HTR-8/SVneo (cell line): ENCODE data around the gene DNPH1.
A peak's percentile ranks its signal among the peaks of the same experiment; 100 is the strongest.

Experiments used
- DNase-seq: peaks from one replicate; pipeline ENCODE4 v3.0.0; 2011; ENCODE audit warnings: low spot score, mixed read lengths; ENCODE audit not compliant: insufficient read length
- FAIRE-seq: peaks from 2 replicates; lab custom pipeline; 2011; peaks lifted over from hg19 to GRCh38; lab: Jason Lieb, UNC

DNPH1 gene

GRCh38 chr6:43228951-43229802, at the start of gene DNPH1:
TSS of gene DNPH1 (minus strand) at chr6:43229481. CDS start at chr6:43229456, 25 bp downstream.
- FAIRE-seq (peak; percentile 4), DNase-seq (peak; percentile 82)

- FAIRE-seq (peak; percentile 94), DNase-seq (peak; percentile 53)
Observed at GRCh38 chr6:43278524-43279078, 49.3 kb upstream of the DNPH1 start.

GRCh38 chr6:43277643-43278523, 48.6 kb upstream of the DNPH1 start:
- peak; percentile 23 for FAIRE-seq
- no peak for DNase-seq

GRCh38 chr6:43277306-43277642, 48.0 kb upstream of the DNPH1 start:
- DNase-seq = no peak
- FAIRE-seq = no peak

- DNase-seq (no peak), FAIRE-seq (no peak)
Observed at GRCh38 chr6:43276577-43277305, 47.5 kb upstream of the DNPH1 start.

GRCh38 chr6:43275801-43276576, 46.7 kb upstream of the DNPH1 start:
- DNase-seq = no peak
- FAIRE-seq = no peak

- FAIRE-seq (no peak), DNase-seq (no peak)
Observed at GRCh38 chr6:43274916-43275597, 45.8 kb upstream of the DNPH1 start.

- FAIRE-seq (no peak), DNase-seq (no peak)
Observed at GRCh38 chr6:43274127-43274915, 45.0 kb upstream of the DNPH1 start.

- FAIRE-seq (no peak), DNase-seq (no peak)
Observed at GRCh38 chr6:43273707-43274106, 44.4 kb upstream of the DNPH1 start.

- DNase-seq (no peak), FAIRE-seq (no peak)
Observed at GRCh38 chr6:43271944-43272343, 42.7 kb upstream of the DNPH1 start.

DNA sequence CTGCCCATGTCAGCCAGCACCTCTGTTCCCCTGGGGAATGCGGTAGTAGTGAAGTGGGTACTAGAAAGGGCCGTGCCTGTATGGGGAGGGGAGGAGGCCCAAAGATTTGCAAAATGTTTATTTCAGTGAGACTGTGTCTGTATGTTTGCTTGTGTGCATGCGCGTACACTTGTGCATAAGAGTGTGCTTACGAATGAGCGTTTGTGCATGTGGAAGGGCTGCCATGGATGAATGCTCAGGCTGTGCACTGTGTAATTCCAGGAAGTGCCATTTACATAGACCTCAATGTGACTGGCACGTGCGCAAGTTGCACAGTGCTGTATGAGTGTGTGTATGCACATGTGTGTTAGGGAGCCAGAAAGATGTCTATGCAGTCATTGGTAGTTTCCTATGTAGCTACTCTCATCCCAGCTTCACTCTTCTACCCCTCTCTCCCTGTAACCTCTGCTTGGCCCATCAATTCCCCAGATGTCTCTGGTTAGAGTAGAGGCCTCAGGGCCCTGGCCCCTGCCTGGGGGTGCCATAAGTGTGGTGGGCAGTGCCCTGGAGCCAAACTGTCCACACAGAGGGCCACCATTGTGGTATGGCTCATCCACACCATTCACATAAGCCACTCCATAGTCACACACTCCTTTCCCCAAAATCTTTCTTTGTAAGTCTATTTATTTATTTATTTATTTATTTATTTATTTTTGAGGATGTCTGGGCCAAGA, 42.0 kb upstream of the DNPH1 start:
- DNase-seq (no peak), FAIRE-seq (no peak)

DNA sequence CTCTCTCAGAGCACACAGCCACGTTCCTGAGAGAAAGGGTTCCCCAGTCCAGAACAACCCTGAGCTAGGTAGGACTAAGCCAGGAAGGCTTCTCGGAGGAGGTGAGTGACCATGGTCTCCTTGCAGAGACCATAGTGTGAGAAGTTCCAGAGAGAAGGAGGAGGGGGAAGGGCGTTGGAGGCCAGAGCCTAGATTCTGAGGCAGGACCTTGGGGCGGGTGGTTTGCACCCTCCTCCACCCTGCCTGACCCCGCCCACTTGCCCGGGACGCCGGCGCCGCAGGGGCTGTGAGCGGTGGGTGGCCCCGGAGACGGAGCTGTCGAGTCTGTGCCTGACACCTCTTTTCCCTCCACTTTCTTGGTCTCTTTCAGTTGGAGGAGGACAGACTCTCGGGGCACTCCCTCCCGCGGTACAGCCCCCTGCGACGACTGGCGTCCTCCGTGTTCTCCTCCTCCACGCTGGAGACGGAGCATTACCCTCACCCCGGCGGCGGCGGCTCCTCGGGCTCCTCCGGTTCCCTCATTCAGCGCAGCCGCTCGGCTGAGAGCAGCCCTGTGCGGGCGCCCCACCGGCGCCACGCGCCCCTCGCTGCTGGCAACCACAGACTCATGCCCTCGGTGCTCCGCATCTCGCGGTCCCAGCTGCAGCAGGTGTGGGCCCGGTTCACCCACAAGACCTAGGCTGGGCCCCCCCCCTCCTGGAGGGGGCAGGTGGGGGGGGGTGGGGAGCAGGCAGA, 40.2 kb upstream of the DNPH1 start:
- FAIRE-seq (no peak), DNase-seq (no peak)

DNA sequence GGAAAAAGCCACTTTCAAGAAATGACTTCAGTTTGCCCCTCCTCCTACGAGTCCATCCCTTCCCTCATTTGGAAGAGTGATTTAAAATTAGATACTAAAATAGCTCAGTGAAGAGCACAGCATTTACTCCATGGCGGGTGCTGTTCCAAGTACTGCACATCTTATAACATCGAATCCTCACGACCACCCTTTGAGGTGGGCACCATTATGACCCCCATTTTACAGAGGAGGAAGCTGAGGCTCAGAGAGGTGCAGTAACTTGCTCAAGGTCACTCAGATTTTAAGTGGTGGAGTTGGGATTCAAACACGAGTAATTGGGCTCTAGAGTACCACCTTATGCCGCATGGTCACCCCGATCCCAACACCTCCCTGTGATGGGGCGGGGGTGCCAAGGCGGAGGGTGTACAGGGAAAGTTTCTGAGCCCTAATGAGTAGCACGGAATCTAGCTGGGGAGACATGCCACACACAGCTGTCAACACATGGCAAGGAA, 39.5 kb upstream of the DNPH1 start:
- DNase-seq (no peak), FAIRE-seq (no peak)

DNA sequence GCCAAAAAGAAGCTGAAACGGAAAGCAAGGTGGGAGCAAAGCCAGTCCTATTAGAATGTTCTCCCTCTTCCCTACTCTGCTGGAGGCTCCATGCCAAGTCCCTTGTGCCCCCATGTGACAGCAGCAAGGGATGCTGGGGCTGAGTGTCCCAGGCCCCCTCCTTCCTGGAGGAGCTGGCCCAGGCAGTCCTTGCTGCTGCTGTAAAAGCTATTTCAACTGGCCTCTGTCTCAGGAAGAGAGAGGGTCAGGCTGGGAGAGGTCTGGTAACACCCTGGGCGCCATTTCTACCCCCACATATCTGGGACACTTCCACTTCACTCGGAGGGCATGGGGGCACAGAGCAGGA, 39.0 kb upstream of the DNPH1 start:
- FAIRE-seq (no peak), DNase-seq (no peak)

DNA sequence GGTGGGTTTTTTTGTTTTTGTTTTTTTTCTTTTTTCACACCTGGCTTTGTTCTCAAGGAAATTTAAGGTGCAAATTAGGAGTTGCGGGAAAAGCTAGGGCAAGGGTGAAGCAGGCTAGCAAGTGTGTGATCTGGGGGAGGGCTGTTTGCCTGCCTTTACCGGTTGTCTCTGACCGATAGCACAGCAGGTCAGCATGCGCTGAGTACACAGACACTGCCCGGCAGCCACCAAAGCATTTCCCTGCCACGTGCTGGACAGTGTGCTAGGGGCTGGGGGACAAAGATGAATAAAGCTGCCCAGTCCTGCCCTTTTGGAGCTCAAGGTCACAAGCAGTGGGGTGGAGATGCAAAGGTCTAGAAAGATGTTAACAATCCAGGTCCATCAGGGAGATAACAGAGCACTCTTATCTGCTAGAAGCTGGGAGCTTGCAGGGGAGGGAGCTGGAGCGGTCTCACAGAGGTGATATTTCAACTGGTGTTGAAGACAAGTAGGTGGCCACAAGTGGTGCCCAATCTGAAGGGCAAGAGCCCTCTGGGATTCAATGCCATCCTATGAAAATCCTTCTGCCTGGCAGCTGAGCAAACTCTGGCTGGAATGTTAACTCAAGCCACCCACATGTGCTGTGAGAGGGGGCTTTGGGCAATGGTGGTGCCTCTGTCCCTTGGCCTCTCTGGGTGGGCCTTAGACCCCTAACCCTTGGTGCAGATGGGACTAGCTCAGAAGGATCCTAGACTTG, 38.5 kb upstream of the DNPH1 start:
- FAIRE-seq (no peak), DNase-seq (no peak)

DNA sequence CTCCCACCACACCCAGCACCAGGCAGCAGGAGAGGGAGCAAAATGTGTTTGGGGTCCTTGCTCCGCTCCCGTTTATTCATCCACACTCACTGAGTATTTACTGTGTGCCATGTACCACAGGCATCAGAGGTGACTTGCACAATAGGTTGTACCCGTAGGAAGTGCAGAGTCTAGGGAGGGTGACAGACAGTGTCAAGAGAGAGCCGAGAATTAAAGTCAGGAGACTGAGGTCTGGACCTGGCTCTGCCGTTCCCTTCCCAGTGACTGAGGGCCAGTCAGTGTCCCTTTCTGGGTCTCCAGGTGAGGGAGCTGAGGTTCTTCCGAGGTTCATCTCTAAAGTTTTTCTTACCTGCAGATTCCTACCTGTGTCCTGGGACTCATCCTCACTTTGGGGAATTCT, 36.3 kb upstream of the DNPH1 start:
- FAIRE-seq (no peak), DNase-seq (no peak)
